Prostate gland (tissue), 2 donors: ENCODE results near the gene TP53BP1. TPM values are rescaled to one million over a fixed set of nuclear protein-coding genes. Genes with fewer than 3 reads are reported as not detected.

Experiments used
- DNase-seq: peaks from one replicate; pipeline ENCODE4 v3.0.0-alpha.2; 2019; ENCODE audit warnings: low spot score
- H3K27ac ChIP-seq, 2 donors: fragments of 200-600 bp; sonication (generic); 2 replicates each; pipeline ENCODE4 v1.5.1; 2017 to 2019
- H3K27me3 ChIP-seq: fragments of 200-600 bp; sonication (generic); replicated peaks from 2 replicates; pipeline ENCODE4 v1.5.1; 2019; ENCODE audit not compliant: insufficient read depth
- H3K36me3 ChIP-seq, 2 donors: fragments of 200-600 bp; sonication (generic); 1 replicate in 1 of 2; 2 replicates in 1 of 2; pipeline versions ENCODE4 v1.5.1 to v1.8.1; 2017 to 2019
- H3K4me1 ChIP-seq: fragments of 200-600 bp; sonication (generic); replicated peaks from 2 replicates; pipeline ENCODE4 v1.5.1; 2019
- H3K4me3 ChIP-seq, 2 donors: fragments of 200-600 bp; sonication (generic); 2 replicates each; pipeline ENCODE4 v1.5.1; 2017 to 2019
- H3K9me3 ChIP-seq: fragments of 200-600 bp; sonication (generic); 2 replicates; pipeline ENCODE4 v1.5.1; 2017
- CTCF ChIP-seq, 4 experiments: fragments of 200-600 bp in 2 of 4; fragments of 450-650 bp in 2 of 4; sonication (generic) in 2 of 4; IDR thresholded peaks; 1 replicate in 3 of 4; 2 replicates in 1 of 4; pipeline ENCODE4 v1.5.1; 2016 to 2019; ENCODE audit warnings: antibody characterized with exemption in 4 of 4, mild to moderate bottlenecking in 2 of 4, moderate library complexity in 2 of 4
- POLR2A ChIP-seq: fragments of 450-650 bp; IDR thresholded peaks from one replicate; pipeline ENCODE4 v1.6.1; 2016; ENCODE audit warnings: antibody characterized with exemption, mild to moderate bottlenecking
- POLR2AphosphoS5 ChIP-seq: sonication (generic); formaldehyde crosslinking; IDR thresholded peaks from one replicate; pipeline ENCODE4 v1.6.1; 2017; ENCODE audit warnings: antibody characterized with exemption
- WGBS: methylation state at CpG from one replicate; pipeline ENCODE4 v1.1.5; 2018; 5-methylcytosine and 5-hydroxymethylcytosine counted together
- intact Hi-C: fragments of 100-400 bp; cut with DNase I; formaldehyde crosslinking; loops from one replicate; pipeline ENCODE4 v1.14.2; 2022
- total RNA-seq, 2 donors: library from RNA; depleted of rRNA; stranded (reverse); fragments of >200 nt; gene quantifications; one replicate each; pipeline ENCODE4 v1.1.0, GENCODE V29; 2016

The TP53BP1 gene
- total RNA-seq, 2 donors from 2014 or later: 36.3 to 73.6 TPM

- TF ChIP-seq CTCF (IDR thresholded peaks at IDR 0.05): no peak
- no peak for TF ChIP-seq POLR2AphosphoS5
- TF ChIP-seq POLR2A: no peak
- H3K27me3 ChIP-seq: no peaks in the 10 kb centered on the region
- H3K36me3 ChIP-seq: no peaks in the 10 kb centered on the region
- no peaks in the 10 kb centered on the region for H3K4me1 ChIP-seq
- intact Hi-C loops: no loop called here
- H3K27ac ChIP-seq: no peak overlapping the region
- DNase-seq: no peak
- H3K9me3 ChIP-seq: no peaks in the 10 kb centered on the region
- no peak overlapping the region for H3K4me3 ChIP-seq
- WGBS: 92% methylated on average over 7 of the region's 7 CpGs
Observed at GRCh38 chr15:43523646-43524045, 30.7 kb upstream of the TP53BP1 start.

- H3K27ac ChIP-seq: no peak overlapping the region
- TF ChIP-seq POLR2AphosphoS5 (no peak), POLR2A (no peak), CTCF (IDR thresholded peaks at IDR 0.05) (no peak)
- WGBS: 87% methylated on average over 9 of the region's 9 CpGs
- no peaks in the 10 kb centered on the region for H3K36me3 ChIP-seq
- no peak overlapping the region for H3K4me3 ChIP-seq
- H3K4me1 ChIP-seq: peaks cover 4% of the 10 kb centered on the region
- no peak for DNase-seq
- H3K9me3 ChIP-seq: no peaks in the 10 kb centered on the region
- no peaks in the 10 kb centered on the region for H3K27me3 ChIP-seq
- intact Hi-C loops: no loop called here
Observed at GRCh38 chr15:43522247-43522646, 29.3 kb upstream of the TP53BP1 start.

DNA sequence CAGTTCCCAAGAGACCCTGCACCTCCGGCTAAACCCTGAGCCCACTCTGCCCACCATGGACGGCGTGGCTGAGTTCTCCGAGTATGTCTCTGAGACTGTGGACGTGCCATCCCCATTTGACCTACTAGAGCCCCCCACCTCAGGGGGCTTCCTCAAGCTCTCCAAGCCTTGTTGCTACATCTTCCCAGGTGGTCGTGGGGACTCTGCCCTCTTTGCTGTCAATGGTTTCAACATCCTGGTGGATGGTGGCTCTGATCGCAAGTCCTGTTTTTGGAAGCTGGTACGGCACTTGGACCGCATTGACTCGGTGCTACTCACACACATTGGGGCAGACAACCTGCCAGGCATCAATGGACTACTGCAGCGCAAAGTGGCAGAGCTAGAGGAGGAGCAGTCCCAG, 28.5 kb upstream of the TP53BP1 start:
- no peak overlapping the region for H3K27ac ChIP-seq
- no peaks in the 10 kb centered on the region for H3K27me3 ChIP-seq
- no peaks in the 10 kb centered on the region for H3K36me3 ChIP-seq
- no peaks in the 10 kb centered on the region for H3K9me3 ChIP-seq
- WGBS: 95% methylated on average over 11 of the region's 11 CpGs
- no peak for DNase-seq
- intact Hi-C loops: no loop called here
- peaks cover 4% of the 10 kb centered on the region for H3K4me1 ChIP-seq
- TF ChIP-seq POLR2A (no peak), POLR2AphosphoS5 (no peak), CTCF (IDR thresholded peaks at IDR 0.05) (no peak)
- H3K4me3 ChIP-seq: no peak overlapping the region

- Histone ChIP-seq H3K27me3 (no peaks in the 10 kb centered on the region), H3K9me3 (no peaks in the 10 kb centered on the region), H3K4me1 (peaks cover 4% of the 10 kb centered on the region), H3K4me3 (no peak overlapping the region), H3K36me3 (no peaks in the 10 kb centered on the region), H3K27ac (no peak overlapping the region)
- intact Hi-C loops: no loop called here
- no peak for TF ChIP-seq POLR2AphosphoS5
- TF ChIP-seq CTCF (IDR thresholded peaks at IDR 0.05): no peak
- DNase-seq: no peak
- 86% methylated on average over 2 of the region's 2 CpGs for WGBS
Observed at GRCh38 chr15:43520138-43520537, 27.2 kb upstream of the TP53BP1 start.

- Histone ChIP-seq H3K27ac (no peak overlapping the region), H3K4me1 (peaks cover 4% of the 10 kb centered on the region), H3K9me3 (no peaks in the 10 kb centered on the region), H3K4me3 (no peak overlapping the region), H3K36me3 (no peaks in the 10 kb centered on the region), H3K27me3 (no peaks in the 10 kb centered on the region)
- 65% methylated on average over 2 of the region's 2 CpGs for WGBS
- TF ChIP-seq CTCF (IDR thresholded peaks at IDR 0.05) (no peak), POLR2A (no peak), POLR2AphosphoS5 (no peak)
- intact Hi-C loops: no loop called here
- no peak for DNase-seq
Observed at GRCh38 chr15:43519196-43519595, 26.2 kb upstream of the TP53BP1 start.
